ENCODE data around the gene RSPH9.

- no peak for TF ChIP-seq TAF1 (IDR thresholded peaks at IDR 0.05; ENCODE audit: borderline replicate concordance, insufficient read depth, low read length)
- TF ChIP-seq POLR2AphosphoS5 (IDR thresholded peaks at IDR 0.05; ENCODE audit: low read depth, low read length) = no peak
- TF ChIP-seq SIN3A (IDR thresholded peaks at IDR 0.05; ENCODE audit: borderline replicate concordance, insufficient read depth, low read length) = no peak
- no peak for TF ChIP-seq REST (IDR thresholded peaks at IDR 0.05; ENCODE audit: insufficient read depth in 1 of 2, low read depth in 2 of 2, low read length in 2 of 2)
- TF ChIP-seq FOXP2 (optimal IDR thresholded peaks at IDR 0.05; ENCODE audit: borderline replicate concordance, extremely low read depth, extremely low read length, insufficient read depth) = no peak
These were observed 13.7 kb upstream of the RSPH9 start for GRCh38 chr6:43630980-43631619.
